SK-N-SH treated with all-trans-retinoic acid at 6 μM for 48 hours (cell line): ENCODE data around the gene SNX32.

Experiments used
- ARNTL ChIP-seq: fragments of 450-650 bp; formaldehyde crosslinking; IDR thresholded peaks from 2 replicates; pipeline ENCODE4 v1.5.0; 2020; ENCODE audit warnings: low read depth, mild to moderate bottlenecking, moderate library complexity, borderline replicate concordance
- BACH2 ChIP-seq: fragments of 250-450 bp; sonication (Bioruptor Pico); IDR thresholded peaks from 2 replicates; pipeline ENCODE4 v1.9.0; 2021; ENCODE audit warnings: mild to moderate bottlenecking, borderline replicate concordance
- CSRNP3 ChIP-seq: fragments of 250-450 bp; sonication (Bioruptor Pico); IDR thresholded peaks from 2 replicates; pipeline ENCODE4 v1.5.1; 2021; ENCODE audit warnings: mild to moderate bottlenecking, moderate library complexity
- ESRRG ChIP-seq: fragments of 250-450 bp; sonication (Bioruptor Pico); IDR thresholded peaks from 2 replicates; pipeline ENCODE4 v1.6.1; 2021; ENCODE audit warnings: mild to moderate bottlenecking
- PATZ1 ChIP-seq: fragments of 250-450 bp; sonication (Bioruptor Pico); IDR thresholded peaks from 2 replicates; pipeline ENCODE4 v1.8.0; 2020; ENCODE audit warnings: mild to moderate bottlenecking, moderate library complexity, borderline replicate concordance
- POU6F1 ChIP-seq: fragments of 250-450 bp; sonication (Bioruptor Pico); IDR thresholded peaks from 2 replicates; pipeline ENCODE4 v1.8.0; 2021; ENCODE audit warnings: low read depth, mild to moderate bottlenecking, moderate library complexity, borderline replicate concordance
- RARB ChIP-seq: fragments of 250-450 bp; sonication (Bioruptor Pico); IDR thresholded peaks from 2 replicates; pipeline ENCODE4 v1.8.0; 2021; ENCODE audit warnings: mild to moderate bottlenecking, moderate library complexity
- TSHZ2 ChIP-seq: fragments of 250-450 bp; sonication (Bioruptor Pico); IDR thresholded peaks from 2 replicates; pipeline ENCODE4 v1.5.0; 2020; ENCODE audit warnings: mild to moderate bottlenecking, moderate library complexity
- ZC3H10 ChIP-seq: fragments of 250-450 bp; sonication (Bioruptor Pico); IDR thresholded peaks from 2 replicates; pipeline ENCODE4 v1.5.1; 2021; ENCODE audit warnings: mild to moderate bottlenecking, moderate library complexity
- ZFP3 ChIP-seq: fragments of 250-450 bp; sonication (Bioruptor Pico); IDR thresholded peaks from 2 replicates; pipeline ENCODE4 v1.5.0; 2020; ENCODE audit warnings: mild to moderate bottlenecking, moderate library complexity
- ZFP30 ChIP-seq: fragments of 450-650 bp; formaldehyde crosslinking; IDR thresholded peaks from 2 replicates; pipeline ENCODE4 v1.5.0; 2022; ENCODE audit warnings: mild to moderate bottlenecking, moderate library complexity
- ZNF565 ChIP-seq: fragments of 450-650 bp; formaldehyde crosslinking; conservative IDR thresholded peaks from 2 replicates; pipeline ENCODE4 v1.5.0; 2020; ENCODE audit warnings: low read depth, mild to moderate bottlenecking, moderate library complexity
- TF ChIP-seq, protein P1 (sequence below): fragments of 250-450 bp; sonication (Bioruptor Pico); IDR thresholded peaks from 2 replicates; pipeline ENCODE4 v1.5.1; 2020; ENCODE audit warnings: low read depth, mild to moderate bottlenecking, moderate library complexity

GRCh38 chr11:65897020-65897471 is 63.3 kb downstream of the SNX32 start:
- TF ChIP-seq ARNTL (CRISPR knock-in tag) (no peak), PATZ1 (CRISPR knock-in tag) (no peak), POU6F1 (no peak), ESRRG (CRISPR knock-in tag) (no peak), BACH2 (CRISPR knock-in tag) (no peak), RARB (no peak), ZNF565 (no peak), ZC3H10 (CRISPR knock-in tag) (no peak), TSHZ2 (CRISPR knock-in tag) (no peak), ZFP3 (no peak), ZFP30 (CRISPR knock-in tag) (no peak), CSRNP3 (CRISPR knock-in tag) (no peak)
- TF ChIP-seq, protein P1, sequence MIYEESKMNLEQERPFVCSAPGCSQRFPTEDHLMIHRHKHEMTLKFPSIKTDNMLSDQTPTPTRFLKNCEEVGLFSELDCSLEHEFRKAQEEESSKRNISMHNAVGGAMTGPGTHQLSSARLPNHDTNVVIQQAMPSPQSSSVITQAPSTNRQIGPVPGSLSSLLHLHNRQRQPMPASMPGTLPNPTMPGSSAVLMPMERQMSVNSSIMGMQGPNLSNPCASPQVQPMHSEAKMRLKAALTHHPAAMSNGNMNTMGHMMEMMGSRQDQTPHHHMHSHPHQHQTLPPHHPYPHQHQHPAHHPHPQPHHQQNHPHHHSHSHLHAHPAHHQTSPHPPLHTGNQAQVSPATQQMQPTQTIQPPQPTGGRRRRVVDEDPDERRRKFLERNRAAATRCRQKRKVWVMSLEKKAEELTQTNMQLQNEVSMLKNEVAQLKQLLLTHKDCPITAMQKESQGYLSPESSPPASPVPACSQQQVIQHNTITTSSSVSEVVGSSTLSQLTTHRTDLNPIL (CRISPR knock-in tag): no peak
